Activated naive CD4-positive, alpha-beta T cell treated with anti-CD3 and anti-CD28 coated beads for 36 hours (primary cell): ENCODE data around the gene TP53BP1. TPM values are rescaled to one million over a fixed set of nuclear protein-coding genes. Genes with fewer than 3 reads are reported as not detected.

Experiments used
- CTCF ChIA-PET: fragments of 350-600 bp; sonication (Branson Sonifier 250); formaldehyde crosslinking; loops from one replicate; lab custom pipeline; 2021; ENCODE audit warnings: antibody characterized with exemption; lab: Charles Lee
- DNase-seq: peaks from one replicate; pipeline ENCODE4 v3.0.0-alpha.2; 2020
- H3K27ac Mint-ChIP-seq: one replicate; pipeline ENCODE4 v1.8.0; 2021; ENCODE audit warnings: mild to moderate bottlenecking, mixed read lengths
- H3K27me3 Mint-ChIP-seq: one replicate; pipeline ENCODE4 v1.8.0; 2021; ENCODE audit warnings: low read depth, mixed read lengths
- H3K36me3 Mint-ChIP-seq: one replicate; pipeline ENCODE4 v1.8.0; 2021; ENCODE audit warnings: low read depth, mixed read lengths
- H3K4me1 Mint-ChIP-seq: one replicate; pipeline ENCODE4 v1.8.0; 2021; ENCODE audit warnings: low read depth, mixed read lengths
- H3K4me3 Mint-ChIP-seq: one replicate; pipeline ENCODE4 v1.8.0; 2021; ENCODE audit warnings: mild to moderate bottlenecking, moderate library complexity, mixed read lengths
- H3K9me3 Mint-ChIP-seq: one replicate; pipeline ENCODE4 v1.8.0; 2021; ENCODE audit warnings: mixed read lengths
- intact Hi-C: fragments of 100-400 bp; cut with micrococcal nuclease; formaldehyde crosslinking; loops from one replicate; pipeline ENCODE4 v1.15.1; 2023
- total RNA-seq, 2 experiments: library from RNA; stranded (reverse); gene quantifications; one replicate each; pipeline ENCODE4 v1.2.3, GENCODE V29; 2021

The TP53BP1 gene
- total RNA-seq, 2 experiments from 2014 or later, result 18.9 to 22.3 TPM

DNA sequence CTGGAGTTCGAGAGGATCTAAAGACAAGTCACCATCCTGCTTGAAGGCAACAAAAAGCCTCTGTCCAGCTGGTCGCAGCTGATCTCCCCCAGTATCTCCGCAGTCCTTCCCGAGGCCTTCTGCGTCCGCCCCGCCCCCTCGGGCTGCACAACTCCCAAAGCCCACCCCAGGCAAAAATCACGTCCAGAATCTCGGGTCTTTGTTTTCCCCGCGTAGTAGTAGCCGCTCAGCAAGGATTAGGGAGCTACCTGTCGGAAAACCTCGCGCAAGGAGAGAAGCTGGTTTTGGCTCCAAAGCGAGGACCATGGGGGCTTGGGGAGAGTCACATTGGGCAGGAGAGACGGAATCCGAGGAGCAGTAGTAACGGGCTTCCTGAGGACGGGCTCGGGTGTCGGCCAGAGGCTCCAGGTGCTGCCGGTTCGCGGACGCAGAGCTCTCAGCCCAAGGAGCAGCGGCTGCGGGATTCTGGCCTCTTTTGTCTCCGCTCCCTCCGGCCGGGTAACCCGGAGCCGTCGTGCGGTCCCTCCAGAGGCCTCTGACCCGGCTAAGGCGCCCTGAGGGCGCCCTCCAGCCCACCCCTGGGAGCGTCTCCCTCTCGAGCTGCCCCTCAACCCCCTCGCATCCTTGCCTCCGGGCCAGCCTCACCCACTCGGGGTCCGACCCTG lies 122.5 kb downstream of the TP53BP1 start:
- Mint-ChIP-seq H3K27ac (peak overlapping the region; percentile 57), H3K36me3 (peaks cover 45% of the 10 kb centered on the region), H3K4me1 (peaks cover 40% of the 10 kb centered on the region), H3K4me3 (peak overlapping the region; percentile 87), H3K9me3 (peaks cover 24% of the 10 kb centered on the region), H3K27me3 (no peaks in the 10 kb centered on the region)
- intact Hi-C loops, result loop anchor here (5.0 kb wide), 1 partner anchor 142 kb away; no protein-coding TSS in a partner anchor
- DNase-seq, result peak; percentile 28
- CTCF ChIA-PET, result interaction anchor here (1.3 to 1.4 kb wide), 2 partner anchors 20 to 145 kb away, joined by 3 to 4 read pairs; no protein-coding TSS in a partner anchor

DNA sequence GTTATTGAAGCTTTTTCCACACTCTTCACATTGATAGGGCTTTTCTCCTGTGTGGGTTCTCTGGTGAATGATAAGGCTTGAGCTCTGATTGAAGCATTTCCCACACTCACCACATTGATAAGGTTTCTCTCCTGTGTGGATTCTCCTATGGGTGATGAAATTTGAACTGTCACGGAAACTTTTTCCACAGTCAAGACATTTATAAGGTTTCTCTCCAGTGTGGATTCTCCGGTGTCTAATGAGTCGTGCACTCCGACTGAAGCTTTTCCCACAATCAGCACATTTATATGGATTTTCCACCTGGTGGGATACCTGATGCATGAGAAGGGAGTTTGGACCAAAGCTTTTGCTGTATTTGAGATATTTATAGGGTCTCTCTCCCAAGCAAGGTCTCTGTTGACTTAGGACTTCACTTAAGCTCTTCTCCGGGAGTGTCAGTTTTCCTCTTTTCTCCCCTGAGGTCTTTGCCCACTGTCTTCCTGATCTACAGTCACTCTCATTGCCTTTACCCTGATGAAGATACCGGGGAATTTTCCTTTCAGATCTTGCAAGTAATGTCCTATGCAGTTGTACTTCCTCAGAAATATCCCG lies 131.5 kb downstream of the TP53BP1 start:
- no peak overlapping the region for H3K27ac Mint-ChIP-seq
- peaks cover 57% of the 10 kb centered on the region for H3K9me3 Mint-ChIP-seq
- H3K27me3 Mint-ChIP-seq, result no peaks in the 10 kb centered on the region
- H3K4me1 Mint-ChIP-seq, result no peaks in the 10 kb centered on the region
- no peak for DNase-seq
- CTCF ChIA-PET, result interaction anchor here (2.1 kb wide), 1 partner anchor 14 kb away, joined by 5 read pairs; no protein-coding TSS in a partner anchor
- peaks cover 86% of the 10 kb centered on the region for H3K36me3 Mint-ChIP-seq
- intact Hi-C loops, result no loop called here
- H3K4me3 Mint-ChIP-seq, result no peak overlapping the region

- CTCF ChIA-PET, result interaction anchor here (2.1 kb wide), 1 partner anchor 15 kb away, joined by 5 read pairs; no protein-coding TSS in a partner anchor
- H3K27me3 Mint-ChIP-seq, result no peaks in the 10 kb centered on the region
- peaks cover 84% of the 10 kb centered on the region for H3K36me3 Mint-ChIP-seq
- H3K9me3 Mint-ChIP-seq, result peaks cover 54% of the 10 kb centered on the region
- intact Hi-C loops, result no loop called here
- no peak for DNase-seq
- no peaks in the 10 kb centered on the region for H3K4me1 Mint-ChIP-seq
- no peak overlapping the region for H3K27ac Mint-ChIP-seq
- H3K4me3 Mint-ChIP-seq, result no peak overlapping the region
These were observed 132.1 kb downstream of the TP53BP1 start for GRCh38 chr15:43360821-43361220.

Other genes with a start within 250 kb of the TP53BP1 start
- not detected for gene TGM5, start 226.2 kb downstream of the TP53BP1 start, total RNA-seq
- gene TGM7, start 190.9 kb downstream of the TP53BP1 start, total RNA-seq, result not detected
- gene LCMT2, start 162.6 kb downstream of the TP53BP1 start, total RNA-seq, result 1 to 10 TPM; 4.2 to 4.3 TPM
- gene ZSCAN29, start 122.1 kb downstream of the TP53BP1 start, total RNA-seq, result 10 to 100 TPM; 13.6 to 13.9 TPM
- 10 to 100 TPM; 34.5 to 35.3 TPM for gene TUBGCP4, start 122.1 kb downstream of the TP53BP1 start, total RNA-seq
- 1 to 10 TPM; 1.2 to 1.4 TPM for gene MAP1A, start 24.5 kb upstream of the TP53BP1 start, total RNA-seq
- 10 to 100 TPM; 27.8 to 33.4 TPM for gene PPIP5K1, start 97.1 kb upstream of the TP53BP1 start, total RNA-seq
- gene CKMT1B, start 100.9 kb upstream of the TP53BP1 start, total RNA-seq, result 1 to 10 TPM in 1 of 2 experiments, under 1 TPM in 1; 0.29 to 1.0 TPM
- under 1 TPM; 0.50 to 0.77 TPM for gene STRC, start 125.6 kb upstream of the TP53BP1 start, total RNA-seq
- gene CATSPER2, start 155.7 kb upstream of the TP53BP1 start, total RNA-seq, result 1 to 10 TPM; 3.5 to 4.5 TPM
- under 1 TPM; 0.35 to 0.41 TPM for gene CKMT1A, start 200.7 kb upstream of the TP53BP1 start, total RNA-seq